NCI-H2081 (cell line): ENCODE results near the gene CDC27.
A peak's percentile ranks its signal among the peaks of the same experiment; 100 is the strongest.
"Not testable (repeated sequence)": the region's sequence is repeated elsewhere in the genome, so short reads cannot be mapped to it uniquely, and the experiment has no call there.

ENCODE experiments used
- DNase-seq, 2 experiments: peaks; one replicate each; lab custom pipeline; 2025; lab: John Stamatoyannopoulos, UW

The CDC27 gene, protein sequence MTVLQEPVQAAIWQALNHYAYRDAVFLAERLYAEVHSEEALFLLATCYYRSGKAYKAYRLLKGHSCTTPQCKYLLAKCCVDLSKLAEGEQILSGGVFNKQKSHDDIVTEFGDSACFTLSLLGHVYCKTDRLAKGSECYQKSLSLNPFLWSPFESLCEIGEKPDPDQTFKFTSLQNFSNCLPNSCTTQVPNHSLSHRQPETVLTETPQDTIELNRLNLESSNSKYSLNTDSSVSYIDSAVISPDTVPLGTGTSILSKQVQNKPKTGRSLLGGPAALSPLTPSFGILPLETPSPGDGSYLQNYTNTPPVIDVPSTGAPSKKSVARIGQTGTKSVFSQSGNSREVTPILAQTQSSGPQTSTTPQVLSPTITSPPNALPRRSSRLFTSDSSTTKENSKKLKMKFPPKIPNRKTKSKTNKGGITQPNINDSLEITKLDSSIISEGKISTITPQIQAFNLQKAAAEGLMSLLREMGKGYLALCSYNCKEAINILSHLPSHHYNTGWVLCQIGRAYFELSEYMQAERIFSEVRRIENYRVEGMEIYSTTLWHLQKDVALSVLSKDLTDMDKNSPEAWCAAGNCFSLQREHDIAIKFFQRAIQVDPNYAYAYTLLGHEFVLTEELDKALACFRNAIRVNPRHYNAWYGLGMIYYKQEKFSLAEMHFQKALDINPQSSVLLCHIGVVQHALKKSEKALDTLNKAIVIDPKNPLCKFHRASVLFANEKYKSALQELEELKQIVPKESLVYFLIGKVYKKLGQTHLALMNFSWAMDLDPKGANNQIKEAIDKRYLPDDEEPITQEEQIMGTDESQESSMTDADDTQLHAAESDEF

GRCh38 chr17:47188876-47189731 is at the start of gene CDC27:
TSS of gene CDC27 (minus strand) at chr17:47189295. CDS start at chr17:47189172, 123 bp downstream.
- DNase-seq: peak; percentile 99 to 100

GRCh38 chr17:47238321-47239010 is 49.4 kb upstream of the CDC27 start:
- no peak for DNase-seq

DNA sequence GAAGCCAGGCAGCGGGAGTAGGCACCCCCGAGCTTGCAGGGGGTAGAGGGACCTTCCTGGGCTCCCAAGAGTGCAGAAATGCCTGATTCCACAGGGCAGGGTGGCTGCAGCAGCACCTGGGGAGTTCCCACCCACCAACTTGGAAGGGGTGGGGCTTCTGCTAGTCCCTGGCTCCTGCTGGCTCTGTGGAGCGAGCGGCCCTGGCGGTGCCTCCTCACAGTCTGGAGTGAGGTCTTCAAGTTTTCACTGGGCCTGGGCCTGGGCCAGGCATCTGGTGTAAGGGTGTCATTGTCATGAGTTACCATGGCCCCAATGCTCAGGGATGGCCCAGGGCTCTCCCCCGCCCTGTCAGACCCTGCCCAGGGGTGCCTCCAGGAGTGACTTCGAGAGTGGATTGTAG is 48.7 kb upstream of the CDC27 start:
- DNase-seq: no peak

GRCh38 chr17:47235923-47236322 is 46.8 kb upstream of the CDC27 start:
- DNase-seq: no peak

DNA sequence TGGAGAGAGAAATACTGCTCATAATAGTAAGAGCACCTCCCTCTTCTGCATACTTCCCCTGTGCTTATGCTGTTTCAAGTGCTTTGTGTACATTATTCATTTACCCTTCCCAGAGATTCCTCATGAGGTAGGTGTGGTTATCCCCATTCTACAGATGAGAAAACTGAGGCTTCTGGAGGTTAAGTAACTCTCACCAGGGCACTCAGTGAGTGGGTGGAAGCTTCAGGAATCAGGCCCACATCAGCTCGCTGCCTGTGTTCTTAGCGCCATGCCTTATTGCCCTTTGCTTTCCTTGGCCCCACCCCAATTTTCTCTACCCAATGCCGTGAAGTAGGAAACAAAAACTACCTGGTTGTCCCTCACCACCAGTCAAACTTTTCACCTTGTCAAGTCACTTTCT is 46.4 kb upstream of the CDC27 start:
- no peak for DNase-seq

GRCh38 chr17:47232465-47232864 is 43.4 kb upstream of the CDC27 start:
- no peak for DNase-seq

DNA sequence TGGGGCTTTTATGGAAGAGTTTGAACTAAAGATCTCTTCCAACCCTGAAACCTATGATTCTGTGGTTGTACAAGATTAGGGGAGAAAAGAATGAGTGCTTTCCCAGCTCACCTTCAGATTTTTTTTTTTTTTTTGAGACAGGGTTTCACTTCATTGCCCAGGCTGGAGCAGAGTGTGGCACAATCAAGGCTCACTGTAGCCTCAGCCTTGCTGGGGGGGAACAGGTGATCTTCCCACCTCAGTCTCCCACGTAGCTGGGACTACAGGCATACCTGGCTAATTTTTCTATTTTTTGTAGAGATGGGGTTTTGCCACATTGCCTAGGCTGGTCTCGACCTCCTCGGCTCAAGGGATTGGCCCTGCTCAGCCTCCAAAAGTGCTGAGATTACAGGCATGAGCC is 42.8 kb upstream of the CDC27 start:
- no peak for DNase-seq

DNA sequence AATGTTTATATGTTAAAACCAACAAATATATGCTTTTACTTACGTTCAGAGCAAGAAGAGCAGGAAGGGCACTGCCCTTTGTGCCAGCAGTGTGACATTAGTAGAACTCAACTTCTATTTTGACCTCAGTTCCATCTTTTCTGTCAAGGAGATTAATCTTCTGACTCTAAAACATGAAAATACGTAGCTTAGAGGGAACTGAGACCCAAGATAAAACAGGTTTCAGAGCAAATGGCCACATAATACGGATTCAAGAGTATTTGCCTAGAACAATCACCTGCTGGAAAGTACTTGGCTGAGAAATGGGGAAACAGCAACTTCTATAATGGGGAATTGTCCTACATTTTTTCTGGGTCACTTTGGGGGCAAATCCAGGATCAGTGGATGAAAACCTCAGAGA is 42.2 kb upstream of the CDC27 start:
- no peak for DNase-seq

GRCh38 chr17:47230864-47231263 is 41.8 kb upstream of the CDC27 start:
- no peak for DNase-seq

- DNase-seq: peak; percentile 83 to 90
These were observed 40.7 kb upstream of the CDC27 start for GRCh38 chr17:47229535-47230443.

DNA sequence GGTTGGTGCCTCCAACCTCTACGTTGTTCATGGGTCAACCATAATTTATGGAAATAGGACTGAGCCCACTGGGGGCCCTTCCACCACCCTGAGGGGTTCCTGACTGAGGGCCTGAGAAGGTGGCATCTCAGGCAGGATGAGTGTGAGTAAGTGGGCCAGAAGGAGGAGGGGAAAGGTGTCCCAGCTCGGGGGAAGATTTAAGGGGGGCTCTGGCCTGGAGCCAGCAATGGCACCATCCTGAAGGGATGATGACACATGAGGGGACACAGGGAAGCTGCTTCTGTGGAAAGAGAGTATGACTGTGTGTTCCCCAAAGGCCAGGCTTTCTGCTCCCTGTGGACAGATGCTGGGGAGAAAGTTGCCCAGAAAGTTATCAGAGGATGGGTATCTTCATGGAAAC is 38.8 kb upstream of the CDC27 start:
- DNase-seq: no peak

DNA sequence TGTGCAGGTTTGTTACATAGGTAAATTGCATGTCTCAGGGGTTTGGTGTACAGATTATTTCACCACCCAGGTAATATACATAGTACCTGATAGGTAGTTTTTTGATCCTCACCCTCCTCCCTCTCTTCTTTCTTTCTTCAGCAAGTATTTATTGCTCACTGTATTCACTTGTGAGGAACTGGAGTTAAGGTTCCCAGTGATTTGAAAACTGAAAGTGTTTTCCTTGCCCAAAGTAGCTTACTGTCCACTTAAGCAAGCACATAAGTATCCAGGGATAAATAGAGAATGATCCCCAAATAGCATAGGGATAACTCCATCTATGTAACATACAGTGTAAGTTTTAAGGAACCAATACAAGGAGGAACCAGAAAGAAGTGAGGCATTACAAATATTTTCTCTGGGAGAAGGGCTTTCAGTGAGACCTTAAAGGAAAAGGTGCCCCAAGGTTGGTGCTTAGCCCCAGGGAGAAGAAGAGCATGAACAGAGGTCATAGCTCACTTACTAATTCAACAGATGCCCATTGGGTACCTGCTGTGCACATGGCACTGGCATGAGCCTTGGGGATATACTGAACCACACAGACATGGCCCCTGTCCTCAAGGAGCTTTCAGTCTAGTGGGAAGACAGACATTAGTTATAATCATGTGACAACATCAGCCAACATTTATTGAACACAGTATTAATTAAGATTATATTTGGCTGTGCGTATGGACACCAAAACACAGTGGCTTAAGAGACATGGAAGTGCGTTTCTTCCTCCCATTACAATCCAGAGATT is 37.0 kb upstream of the CDC27 start:
- DNase-seq: no peak

DNA sequence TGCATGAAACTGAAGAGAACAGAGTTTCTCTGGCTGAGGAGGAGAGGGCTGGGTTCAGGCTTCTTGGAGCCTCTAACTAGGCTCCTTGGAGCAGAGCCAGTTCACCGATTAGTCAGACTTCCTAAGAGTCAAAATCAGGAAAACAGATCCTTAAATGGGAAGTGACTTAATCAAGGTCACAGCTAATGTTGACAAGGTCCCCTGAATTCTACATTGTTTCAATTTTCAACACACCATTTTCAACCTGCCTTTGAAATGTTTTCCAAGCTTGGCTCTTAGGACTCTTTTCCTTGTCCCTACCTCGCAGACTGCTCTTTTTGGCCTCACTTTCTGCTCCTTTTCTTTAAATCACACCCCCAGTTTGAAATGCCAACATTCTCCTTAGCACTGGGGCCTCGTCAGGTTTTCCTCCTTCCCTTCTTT is 36.4 kb upstream of the CDC27 start:
- no peak for DNase-seq

- DNase-seq: no peak
These were observed 35.9 kb upstream of the CDC27 start for GRCh38 chr17:47224966-47225365.

- DNase-seq: not testable (repeated sequence)
These were observed 35.0 kb upstream of the CDC27 start for GRCh38 chr17:47224077-47224476.

- no peak for DNase-seq
These were observed 34.4 kb upstream of the CDC27 start for GRCh38 chr17:47223460-47223859.

DNA sequence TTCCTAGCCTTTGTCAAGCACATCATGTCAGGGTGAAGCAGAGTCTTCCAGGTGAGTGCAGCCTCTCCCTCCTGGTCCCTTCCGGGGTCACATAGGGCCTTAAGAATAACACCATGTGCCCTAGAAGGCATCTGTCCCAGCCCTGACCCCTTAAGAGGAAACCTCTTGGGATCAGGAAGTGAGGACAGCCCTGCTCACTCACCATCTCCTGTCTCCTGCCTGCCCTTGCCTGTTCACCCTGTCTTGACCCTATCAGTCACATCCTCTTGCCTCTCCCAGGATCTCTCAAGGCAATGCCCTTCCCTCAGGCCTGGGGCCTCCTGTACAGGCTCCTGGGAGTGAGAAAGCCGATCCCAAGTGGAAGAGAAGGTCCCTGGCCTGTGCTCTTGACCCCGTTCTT is 33.9 kb upstream of the CDC27 start:
- no peak for DNase-seq

DNA sequence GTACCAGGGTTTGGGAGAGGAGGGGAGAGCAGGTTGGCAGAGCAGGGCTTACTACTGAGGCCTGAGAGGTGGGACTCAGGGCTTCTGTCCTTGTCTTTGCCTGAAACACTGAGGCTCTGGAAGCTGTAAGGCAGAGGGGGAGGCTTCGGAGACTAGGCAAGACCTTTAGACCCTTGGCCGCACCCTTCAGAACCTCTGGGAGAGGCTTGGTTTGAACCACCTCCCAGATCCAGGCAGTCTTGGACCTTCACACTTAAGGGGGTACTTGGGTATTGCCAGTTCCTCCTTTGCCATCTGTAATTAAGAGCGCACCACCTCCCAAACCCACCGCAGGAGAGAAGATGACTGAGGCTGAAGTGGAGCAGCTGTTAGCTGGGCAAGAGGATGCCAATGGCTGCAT is 33.0 kb upstream of the CDC27 start:
- no peak for DNase-seq

DNA sequence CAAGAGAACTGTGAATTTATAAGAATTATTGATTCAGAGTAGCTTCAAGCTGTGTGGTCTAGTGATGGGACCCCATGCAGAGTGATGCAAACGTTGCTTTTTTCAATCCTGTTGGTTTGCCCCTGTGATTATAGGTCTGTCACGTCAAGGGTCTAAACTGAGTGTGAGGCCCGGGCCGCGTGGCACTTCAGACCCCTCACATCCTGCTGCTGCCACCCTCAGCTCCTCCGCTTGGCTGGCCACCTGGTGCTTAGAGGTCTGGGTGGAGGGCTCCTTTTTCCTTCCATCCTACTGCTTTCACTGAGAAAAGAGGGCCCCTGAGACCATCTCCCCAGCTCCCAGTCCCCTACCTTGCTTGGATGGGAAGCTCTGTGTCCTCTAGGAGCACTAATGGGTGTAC is 32.1 kb upstream of the CDC27 start:
- no peak for DNase-seq

DNA sequence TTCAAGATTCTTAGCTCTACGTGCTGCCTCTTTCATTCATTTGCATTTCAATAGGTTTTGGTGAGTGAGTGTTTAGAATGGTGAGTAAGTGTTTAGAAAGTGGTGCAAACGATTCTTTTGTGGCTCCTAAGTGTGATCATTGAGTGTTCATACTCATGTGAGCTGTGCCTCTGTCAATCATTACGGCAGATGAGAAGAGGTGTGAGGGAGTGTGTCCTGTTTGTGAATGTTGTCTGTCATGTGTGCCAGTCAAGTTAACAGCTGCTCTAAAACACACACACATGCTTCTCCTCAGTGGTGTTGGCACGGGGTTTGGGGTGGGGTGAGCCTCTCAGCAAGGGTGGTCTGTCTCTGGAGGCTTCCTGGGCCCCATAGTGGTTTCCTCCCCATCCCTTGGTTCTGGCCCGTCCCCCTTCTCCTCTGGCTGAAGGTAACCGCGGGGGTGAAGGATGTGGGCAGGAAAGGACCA is 31.5 kb upstream of the CDC27 start:
- no peak for DNase-seq
